Omental fat pad (tissue), 4 donors: ENCODE results near the gene GPRIN3. TPM values are rescaled to one million over a fixed set of nuclear protein-coding genes. Genes with fewer than 3 reads are reported as not detected.

ENCODE experiments used
- ATAC-seq: fragments of 150-250 bp; one replicate; pipeline ENCODE4 v1.9.1; 2016; ENCODE audit warnings: mild to moderate bottlenecking, moderate library complexity; ENCODE audit not compliant: low FRiP score
- DNase-seq: peaks from one replicate; pipeline ENCODE4 v3.0.0-alpha.2; 2019; ENCODE audit warnings: low spot score
- total RNA-seq, 4 donors: library from RNA; depleted of rRNA; stranded (reverse); fragments of >200 nt; gene quantifications; one replicate each; pipeline ENCODE4 v1.1.0, GENCODE V29; 2016
- TF ChIP-seq, protein P1 (sequence below), 3 donors: fragments of 450-650 bp; IDR thresholded peaks; one replicate each; pipeline ENCODE4 v1.5.1; 2016 to 2017; ENCODE audit warnings: antibody characterized with exemption in 3 of 3, mild to moderate bottlenecking in 3 of 3, moderate library complexity in 2 of 3

GPRIN3 gene
- total RNA-seq, 4 donors from 2014 or later: 3.3 to 19.3 (median 14.7) TPM

DNA sequence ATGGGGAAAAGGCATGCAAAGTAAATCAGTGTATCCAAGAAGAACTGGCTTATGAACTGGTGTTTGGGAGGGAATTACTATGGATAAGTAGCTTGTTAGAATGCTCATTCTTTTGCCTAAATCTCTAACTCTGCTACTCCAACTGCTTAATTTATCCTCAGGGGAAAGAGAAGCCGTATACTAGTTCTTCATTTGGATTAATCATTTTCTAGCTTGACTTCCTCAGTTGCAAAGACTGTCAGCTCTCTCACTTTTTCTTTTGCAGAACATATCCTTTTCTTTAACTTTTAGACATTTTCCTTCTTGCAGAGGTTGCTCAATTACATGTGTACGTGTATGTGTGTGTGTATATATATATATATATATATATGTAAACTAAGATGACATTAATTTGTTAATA, 21.9 kb downstream of the GPRIN3 start:
- TF ChIP-seq, protein P1, sequence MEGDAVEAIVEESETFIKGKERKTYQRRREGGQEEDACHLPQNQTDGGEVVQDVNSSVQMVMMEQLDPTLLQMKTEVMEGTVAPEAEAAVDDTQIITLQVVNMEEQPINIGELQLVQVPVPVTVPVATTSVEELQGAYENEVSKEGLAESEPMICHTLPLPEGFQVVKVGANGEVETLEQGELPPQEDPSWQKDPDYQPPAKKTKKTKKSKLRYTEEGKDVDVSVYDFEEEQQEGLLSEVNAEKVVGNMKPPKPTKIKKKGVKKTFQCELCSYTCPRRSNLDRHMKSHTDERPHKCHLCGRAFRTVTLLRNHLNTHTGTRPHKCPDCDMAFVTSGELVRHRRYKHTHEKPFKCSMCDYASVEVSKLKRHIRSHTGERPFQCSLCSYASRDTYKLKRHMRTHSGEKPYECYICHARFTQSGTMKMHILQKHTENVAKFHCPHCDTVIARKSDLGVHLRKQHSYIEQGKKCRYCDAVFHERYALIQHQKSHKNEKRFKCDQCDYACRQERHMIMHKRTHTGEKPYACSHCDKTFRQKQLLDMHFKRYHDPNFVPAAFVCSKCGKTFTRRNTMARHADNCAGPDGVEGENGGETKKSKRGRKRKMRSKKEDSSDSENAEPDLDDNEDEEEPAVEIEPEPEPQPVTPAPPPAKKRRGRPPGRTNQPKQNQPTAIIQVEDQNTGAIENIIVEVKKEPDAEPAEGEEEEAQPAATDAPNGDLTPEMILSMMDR (IDR thresholded peaks at IDR 0.05): no peak
- ATAC-seq: no peak
- no peak for DNase-seq

DNA sequence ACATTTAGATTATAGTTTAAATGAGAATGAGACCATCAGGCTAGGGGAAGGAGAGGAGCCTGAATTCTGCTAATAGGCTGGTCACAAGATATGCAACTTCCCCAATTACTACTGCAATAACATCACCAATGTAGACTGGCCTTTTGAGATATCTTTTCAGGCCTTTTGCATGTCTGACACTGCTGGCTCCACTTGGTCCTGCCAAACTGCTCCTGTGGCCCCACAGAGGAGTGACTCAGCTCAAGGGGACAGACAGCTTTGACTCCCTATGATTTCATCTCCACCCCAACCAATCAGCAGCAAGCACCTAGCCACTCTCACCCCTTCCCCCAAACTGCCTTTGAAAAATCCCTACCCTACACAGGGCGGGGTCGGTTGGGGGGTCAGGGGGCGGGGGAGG, 22.8 kb downstream of the GPRIN3 start:
- no peak for DNase-seq
- TF ChIP-seq, protein P1 (IDR thresholded peaks at IDR 0.05): no peak
- ATAC-seq: no peak

DNA sequence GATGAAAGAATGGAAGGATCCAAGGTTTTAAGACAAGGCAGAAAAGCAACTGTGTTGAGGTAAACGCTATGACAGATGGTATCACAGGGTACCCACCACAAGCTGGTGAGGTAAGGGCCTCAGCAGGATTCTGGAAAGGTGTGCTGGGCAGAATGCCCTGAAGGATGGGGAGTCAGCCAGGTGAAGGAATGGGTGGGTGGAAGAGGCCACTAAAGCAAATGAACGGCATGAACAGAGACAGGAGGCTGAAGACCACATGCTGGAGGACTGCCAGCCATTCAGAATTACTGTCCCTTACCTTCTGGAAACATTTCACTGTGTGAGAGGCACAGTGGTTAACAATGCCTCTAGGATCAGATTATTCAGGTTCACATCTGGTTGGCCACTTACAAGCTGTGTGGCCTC, 23.6 kb downstream of the GPRIN3 start:
- TF ChIP-seq, protein P1 (IDR thresholded peaks at IDR 0.05): no peak
- DNase-seq (no peak), ATAC-seq (no peak)

DNA sequence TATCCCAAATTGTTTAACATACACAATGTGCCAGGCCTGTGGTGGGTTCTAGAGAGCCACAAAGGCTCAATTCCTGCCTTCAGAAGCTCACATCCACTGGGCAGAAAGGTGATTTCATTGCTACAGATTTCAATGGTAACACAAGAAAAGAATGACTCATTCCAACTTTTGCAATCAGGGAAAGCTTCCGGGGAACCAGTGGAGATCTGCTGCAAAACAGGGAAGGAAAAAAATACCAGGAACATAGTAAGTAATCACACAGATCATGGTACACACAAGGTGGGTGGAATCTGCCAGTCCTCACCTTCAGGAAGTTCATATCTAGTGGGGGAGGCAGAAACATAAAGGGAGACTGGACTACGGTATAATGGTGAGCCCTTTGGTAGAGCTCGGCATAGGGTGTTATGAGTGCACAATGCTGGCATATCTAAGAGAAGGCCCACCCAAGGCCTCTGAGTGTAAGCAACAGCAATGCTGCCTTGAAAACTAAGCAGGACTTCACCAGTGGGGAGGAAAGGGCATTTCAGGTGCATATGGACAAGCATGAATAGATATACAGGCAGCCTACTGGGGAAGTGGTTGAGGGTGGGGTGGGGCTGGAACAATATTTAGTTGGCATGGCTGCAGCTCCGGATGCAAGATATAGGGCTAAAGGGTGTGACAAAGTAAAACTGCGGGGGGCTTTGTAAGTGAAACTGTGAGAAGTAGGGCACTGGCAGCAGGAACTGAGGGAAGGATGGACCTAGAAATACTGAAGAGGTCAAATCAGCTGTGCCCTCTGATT, 24.2 kb downstream of the GPRIN3 start:
- DNase-seq: no peak
- no peak for ATAC-seq
- TF ChIP-seq, protein P1 (IDR thresholded peaks at IDR 0.05): no peak

DNA sequence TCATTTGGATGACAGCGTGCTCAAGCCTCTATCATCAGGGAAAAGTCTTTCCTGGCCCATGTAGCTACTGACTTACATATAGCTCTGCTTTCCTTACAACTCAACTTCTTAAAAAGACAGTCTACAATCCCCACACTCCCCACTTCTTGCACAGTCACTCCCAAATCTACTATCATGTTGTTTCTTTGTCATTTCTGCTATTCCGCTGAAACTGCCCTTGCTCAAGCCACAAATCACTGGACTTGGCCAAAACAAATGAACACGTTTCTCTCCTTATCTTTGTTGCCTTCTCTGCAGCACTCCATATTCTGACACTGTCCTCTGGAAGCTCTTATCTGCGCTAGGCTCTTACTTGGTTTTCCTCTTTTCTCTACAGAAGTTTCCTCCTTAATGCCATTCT, 28.2 kb downstream of the GPRIN3 start:
- DNase-seq: no peak
- no peak for ATAC-seq
- TF ChIP-seq, protein P1 (IDR thresholded peaks at IDR 0.05): no peak

DNA sequence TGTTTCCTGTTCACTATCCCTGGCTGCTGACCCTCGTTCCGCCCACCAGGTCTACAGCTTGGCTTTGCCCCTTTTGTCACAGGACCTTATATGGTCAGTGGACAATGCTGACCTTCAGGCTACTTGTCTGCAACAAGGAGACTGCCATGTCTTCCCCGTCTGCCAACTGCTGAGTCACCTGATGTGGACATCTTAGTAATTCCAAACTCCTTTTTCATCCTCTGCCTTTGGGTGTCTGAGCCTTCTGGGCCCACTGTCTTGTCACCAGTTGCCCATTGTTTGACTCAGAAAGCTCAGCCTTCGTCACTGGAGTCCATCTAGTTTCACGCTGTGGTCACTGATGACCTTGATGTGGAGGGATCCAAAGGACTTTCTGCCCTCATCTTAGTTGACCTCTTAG, 30.2 kb downstream of the GPRIN3 start:
- DNase-seq: no peak
- ATAC-seq: no peak
- TF ChIP-seq, protein P1 (IDR thresholded peaks at IDR 0.05): no peak

DNA sequence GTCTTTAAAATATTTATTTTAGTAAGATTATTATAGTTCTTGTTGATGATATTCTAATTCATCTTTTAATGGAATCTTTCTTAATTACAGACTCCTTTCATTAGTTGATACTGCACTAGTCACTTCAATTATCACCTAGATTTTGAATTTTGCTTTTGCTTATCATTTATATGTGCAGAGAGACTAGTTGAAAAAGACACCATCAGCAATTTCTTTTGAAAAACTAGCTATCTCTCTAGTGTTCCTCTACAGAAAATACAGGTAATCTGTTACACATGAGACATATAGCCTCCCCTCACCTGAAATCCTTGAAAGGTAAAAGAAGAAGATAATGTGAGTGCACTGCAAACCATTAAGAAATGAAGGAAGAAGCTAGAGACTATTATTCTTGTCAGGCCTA, 31.3 kb downstream of the GPRIN3 start:
- TF ChIP-seq, protein P1 (IDR thresholded peaks at IDR 0.05): no peak
- DNase-seq (no peak), ATAC-seq (no peak)
